H1 (cell line): Measurements from ENCODE around the gene POU4F1. TPM values are rescaled to one million over a fixed set of nuclear protein-coding genes. Genes with fewer than 3 reads are reported as not detected.

Source experiments
- CTCF ChIA-PET: fragments of 300-600 bp; sonication (Branson Sonifier 250); formaldehyde crosslinking; loops from one replicate; lab custom pipeline; 2021; ENCODE audit not compliant: partially characterized antibody; lab: Charles Lee
- POLR2A ChIA-PET: fragments of 300-600 bp; sonication (Branson Sonifier 250); formaldehyde crosslinking; loops from one replicate; lab custom pipeline; 2021; ENCODE audit warnings: inconsistent platforms; ENCODE audit not compliant: partially characterized antibody; lab: Charles Lee
- DNase-seq, 2 experiments: peaks; one replicate each; pipeline versions ENCODE4 v3.0.0 to v3.0.0-alpha.2; 2010 to 2022; ENCODE audit warnings: low spot score in 2 of 2, low read depth in 1 of 2, mixed read lengths in 1 of 2
- FAIRE-seq: peaks from 2 replicates; lab custom pipeline; 2011; peaks lifted over from hg19 to GRCh38; lab: Jason Lieb, UNC
- H2AFZ ChIP-seq: 2 replicates; pipeline ENCODE4 v1.8.1; 2012; ENCODE audit warnings: low read length, inconsistent platforms
- H2AK5ac ChIP-seq: 2 replicates; pipeline ENCODE4 v1.6.1; 2013; ENCODE audit warnings: low read depth, low read length
- H2BK120ac ChIP-seq: replicated peaks from 2 replicates; pipeline ENCODE3; 2013; ENCODE audit warnings: low read depth, low read length, inconsistent platforms
- H2BK12ac ChIP-seq: 2 replicates; pipeline ENCODE4 v1.6.1; 2013; ENCODE audit warnings: low read depth, low read length
- H2BK15ac ChIP-seq: 2 replicates; pipeline ENCODE4 v1.6.1; 2013; ENCODE audit warnings: low read length
- H2BK20ac ChIP-seq: 2 replicates; pipeline ENCODE4 v1.6.1; 2013; ENCODE audit warnings: low read length
- H2BK5ac ChIP-seq: 2 replicates; pipeline ENCODE4 v1.6.1; 2013; ENCODE audit warnings: low read depth, low read length
- H3K14ac ChIP-seq: 2 replicates; pipeline ENCODE4 v1.6.1; 2013; ENCODE audit warnings: inconsistent platforms; ENCODE audit not compliant: insufficient read length
- H3K18ac ChIP-seq: 2 replicates; pipeline ENCODE4 v1.6.1; 2013; ENCODE audit warnings: low read length; ENCODE audit errors: extremely low read depth
- H3K23ac ChIP-seq: 2 replicates; pipeline ENCODE4 v1.6.1; 2013; ENCODE audit warnings: inconsistent platforms; ENCODE audit not compliant: insufficient read length
- H3K23me2 ChIP-seq: 2 replicates; pipeline ENCODE4 v1.6.1; 2013; ENCODE audit warnings: low read depth, low read length
- H3K27ac ChIP-seq: 2 replicates; pipeline ENCODE4 v1.6.1; 2011; ENCODE audit warnings: low read depth, low read length, inconsistent platforms
- H3K27me3 ChIP-seq, 4 experiments: replicated peaks in 1 of 4; 1 replicate in 1 of 4; 2 replicates in 3 of 4; pipeline versions ENCODE4 v1.6.1 to v1.8.1; 2011 to 2013; ENCODE audit warnings: low read length in 3 of 4, mild to moderate bottlenecking in 3 of 4, inconsistent platforms in 2 of 4, mixed read lengths in 2 of 4, moderate library complexity in 1 of 4; ENCODE audit not compliant: control insufficient read depth in 3 of 4, insufficient read depth in 3 of 4; ENCODE audit errors: extremely low read depth in 1 of 4
- H3K36me3 ChIP-seq, 4 experiments: 2 replicates each; pipeline versions ENCODE4 v1.6.1 to v1.8.1; 2011 to 2013; ENCODE audit warnings: mild to moderate bottlenecking in 4 of 4, low read length in 3 of 4, moderate library complexity in 2 of 4, control low read depth in 1 of 4, inconsistent platforms in 1 of 4; ENCODE audit not compliant: insufficient read depth in 4 of 4, control insufficient read depth in 2 of 4
- H3K4ac ChIP-seq: replicated peaks from 2 replicates; pipeline ENCODE3; 2013; ENCODE audit warnings: low read length, low read depth, mixed read lengths, inconsistent platforms; ENCODE audit not compliant: insufficient read length
- H3K4me1 ChIP-seq, 4 experiments: replicated peaks in 1 of 4; 1 replicate in 1 of 4; 2 replicates in 3 of 4; pipeline versions ENCODE4 v1.6.1 to v1.8.1; 2011 to 2013; ENCODE audit warnings: low read length in 3 of 4, inconsistent platforms in 2 of 4, mixed read lengths in 1 of 4; ENCODE audit not compliant: insufficient read depth in 4 of 4, control insufficient read depth in 3 of 4
- H3K4me2 ChIP-seq, 2 experiments: 2 replicates each; pipeline versions ENCODE4 v1.6.1 to v1.8.1; 2011 to 2013; ENCODE audit warnings: low read depth in 2 of 2, low read length in 2 of 2, control low read depth in 1 of 2, inconsistent platforms in 1 of 2, mild to moderate bottlenecking in 1 of 2; ENCODE audit not compliant: insufficient read depth in 1 of 2
- H3K4me3 ChIP-seq, 4 experiments: fragments of 200-600, 300-600 bp in 1 of 4; sonication (generic), shearing (Covaris generic), sonication (Bioruptor Twin) in 1 of 4; 2 replicates each; pipeline versions ENCODE4 v1.5.1 to v1.8.1; 2011 to 2016; ENCODE audit warnings: low read length in 4 of 4, low read depth in 3 of 4, control low read depth in 2 of 4, inconsistent platforms in 2 of 4, mild to moderate bottlenecking in 2 of 4, mixed read lengths in 1 of 4, moderate library complexity in 1 of 4; ENCODE audit not compliant: insufficient read depth in 2 of 4; ENCODE audit errors: extremely low read depth in 1 of 4
- H3K56ac ChIP-seq: replicated peaks from 2 replicates; pipeline ENCODE3; 2013; ENCODE audit warnings: low read depth, mild to moderate bottlenecking, mixed read lengths, low read length, inconsistent platforms; ENCODE audit not compliant: insufficient read length
- H3K79me1 ChIP-seq: 2 replicates; pipeline ENCODE4 v1.6.1; 2013; ENCODE audit warnings: low read depth, low read length, control low read depth
- H3K79me2 ChIP-seq, 2 experiments: 2 replicates each; pipeline versions ENCODE4 v1.6.1 to v1.8.1; 2012 to 2013; ENCODE audit warnings: low read length in 2 of 2, mild to moderate bottlenecking in 2 of 2, inconsistent platforms in 1 of 2; ENCODE audit not compliant: insufficient read depth in 2 of 2, control insufficient read depth in 1 of 2
- H3K9ac ChIP-seq, 4 experiments: replicated peaks in 1 of 4; 1 replicate in 1 of 4; 2 replicates in 3 of 4; pipeline versions ENCODE4 v1.6.1 to v1.8.1; 2011 to 2013; ENCODE audit warnings: low read depth in 3 of 4, low read length in 3 of 4, control low read depth in 2 of 4, mild to moderate bottlenecking in 2 of 4, moderate library complexity in 2 of 4, inconsistent platforms in 1 of 4; ENCODE audit errors: extremely low read depth in 1 of 4
- H3K9me3 ChIP-seq, 2 experiments: 2 replicates each; pipeline versions ENCODE4 v1.6.1 to v1.8.1; 2012 to 2013; ENCODE audit warnings: mild to moderate bottlenecking in 2 of 2, moderate library complexity in 2 of 2, control low read depth in 1 of 2, inconsistent platforms in 1 of 2, low read depth in 1 of 2, low read length in 1 of 2, mixed read lengths in 1 of 2; ENCODE audit not compliant: insufficient read depth in 2 of 2
- H4K20me1 ChIP-seq, 2 experiments: replicated peaks in 1 of 2; 2 replicates each; pipeline versions ENCODE3 to v1.8.1; 2011 to 2013; ENCODE audit warnings: inconsistent platforms in 2 of 2, low read length in 2 of 2, mild to moderate bottlenecking in 1 of 2; ENCODE audit not compliant: insufficient read depth in 2 of 2, control insufficient read depth in 1 of 2
- H4K5ac ChIP-seq: 2 replicates; pipeline ENCODE4 v1.6.1; 2013; ENCODE audit warnings: low read length, low read depth, mixed read lengths, inconsistent platforms; ENCODE audit not compliant: insufficient read length
- H4K8ac ChIP-seq: 2 replicates; pipeline ENCODE4 v1.8.0; 2013; ENCODE audit warnings: mild to moderate bottlenecking, moderate library complexity, low read length, inconsistent platforms; ENCODE audit not compliant: insufficient read depth; ENCODE audit errors: extremely low read depth
- H4K91ac ChIP-seq: replicated peaks from 2 replicates; pipeline ENCODE3; 2013; ENCODE audit warnings: low read length, mixed read lengths, inconsistent platforms; ENCODE audit not compliant: insufficient read length
- HDAC2 ChIP-seq, 2 experiments: fragments of 300-600 bp in 1 of 2; sonication (generic) in 1 of 2; IDR thresholded peaks; 2 replicates each; pipeline ENCODE4 v1.6.1; 2011 to 2012; ENCODE audit warnings: low read depth in 2 of 2, low read length in 2 of 2, mild to moderate bottlenecking in 2 of 2, moderate library complexity in 2 of 2, borderline replicate concordance in 1 of 2, inconsistent platforms in 1 of 2
- SUZ12 ChIP-seq: fragments of 200-600 bp; sonication (generic); IDR thresholded peaks from 2 replicates; pipeline ENCODE4 v1.6.1; 2012; ENCODE audit warnings: mild to moderate bottlenecking, inconsistent platforms, low read length, moderate library complexity, mixed read lengths
- TBP ChIP-seq: IDR thresholded peaks from 2 replicates; pipeline ENCODE4 v1.6.1; 2011; ENCODE audit warnings: low read depth, low read length, improper control_type of control experiment
- YY1 ChIP-seq: IDR thresholded peaks from 2 replicates; pipeline ENCODE4 v1.6.1; 2011; ENCODE audit warnings: low read depth, mild to moderate bottlenecking, low read length
- WGBS, 2 experiments: shearing (Covaris generic) in 1 of 2; methylation state at CpG; one replicate each; pipeline versions ENCODE4 v1.1.6 to v1.1.7; 2013 to 2015; ENCODE audit warnings: low lambda C conversion rate in 2 of 2, mixed read lengths in 2 of 2, inconsistent platforms in 1 of 2, low coverage in 1 of 2, missing lambda C conversion rate in 1 of 2; ENCODE audit not compliant: insufficient replicate concordance in 2 of 2, insufficient coverage in 1 of 2, insufficient read length in 1 of 2; ENCODE audit errors: extremely low coverage in 1 of 2, missing lambda C conversion rate in 1 of 2; 5-methylcytosine and 5-hydroxymethylcytosine counted together
- polyA plus RNA-seq, 7 experiments: library from polyadenylated mRNA; depleted of rRNA in 3 of 7; stranded (reverse) in 5 of 7; unstranded in 2 of 7; fragments of >200 nt in 5 of 7; fragments of 200-250 nt in 2 of 7; gene quantifications; 1 replicate in 5 of 7; 2 replicates in 1 of 7; 4 replicates in 1 of 7; pipeline versions ENCODE4 v1.2.1 to v1.2.3, GENCODE V29; 2011 to 2013; ENCODE audit warnings: missing spikeins in 2 of 7, mixed read lengths in 2 of 7
- total RNA-seq: library from RNA; stranded (reverse); fragmentation: NEBNext Ultra II Directional; extraction: Animal tissue kit (Norgen Biotek cat#: 25700); gene quantifications from 2 replicates; pipeline ENCODE4 v1.2.1, GENCODE V29; 2021

The POU4F1 gene
- total and polyA plus RNA-seq, 2 of the 8 experiments (the other 6 are each of a cell fraction or from before 2014, with no cell fraction given), result 0.09 to 0.32 TPM

DNA sequence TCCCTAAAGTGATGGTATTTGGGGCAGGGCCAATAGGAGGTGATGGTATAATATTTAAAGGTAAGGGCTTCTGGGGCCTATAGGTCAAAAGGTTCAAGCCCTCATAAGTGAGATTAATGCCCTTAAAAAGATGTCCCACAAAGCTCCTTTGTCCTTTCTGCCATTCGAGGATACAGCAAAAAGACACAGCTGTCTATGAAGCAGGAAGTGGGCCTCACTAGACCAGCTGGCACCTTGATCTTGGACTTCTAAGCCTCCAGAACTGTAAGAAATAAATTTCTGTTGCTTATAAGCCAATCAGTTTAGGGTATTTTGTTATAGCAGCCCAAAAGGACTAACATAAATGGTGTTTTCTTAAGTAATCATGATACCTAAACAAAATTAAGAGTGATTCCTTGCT is 27.2 kb upstream of the POU4F1 start:
- no peak overlapping the region for H2BK15ac ChIP-seq
- H4K8ac ChIP-seq, result no peak overlapping the region
- no peak overlapping the region for H2BK20ac ChIP-seq
- H2BK12ac ChIP-seq, result no peak overlapping the region
- H3K4me3 ChIP-seq, result no peak overlapping the region
- H2AK5ac ChIP-seq, result no peak overlapping the region
- H3K79me2 ChIP-seq, result no peaks in the 10 kb centered on the region
- POLR2A ChIA-PET, result interaction anchor here (0.6 kb wide), 1 partner anchor 93 kb away, joined by 3 read pairs; no protein-coding TSS in a partner anchor
- no peak overlapping the region for H2AFZ ChIP-seq
- no peak overlapping the region for H3K9ac ChIP-seq
- H3K9me3 ChIP-seq, result no peaks in the 10 kb centered on the region
- no peak overlapping the region for H3K23ac ChIP-seq
- no peaks in the 10 kb centered on the region for H3K79me1 ChIP-seq
- no peaks in the 10 kb centered on the region for H3K27me3 ChIP-seq
- H3K36me3 ChIP-seq, result peaks cover 3 to 56% (median 22%) of the 10 kb centered on the region in 4 experiments; a peak in 6 of 8 replicates
- no peak overlapping the region for H3K18ac ChIP-seq
- H4K5ac ChIP-seq, result no peak overlapping the region
- no peaks in the 10 kb centered on the region for H4K20me1 ChIP-seq
- H3K23me2 ChIP-seq, result no peaks in the 10 kb centered on the region
- CTCF ChIA-PET, result no interaction called here
- TF ChIP-seq TBP (no peak), YY1 (no peak), SUZ12 (no peak), HDAC2 (IDR thresholded peaks at IDR 0.05; ENCODE audit: borderline replicate concordance in 1 of 2, low read depth in 2 of 2, low read length in 2 of 2) (no peak)
- WGBS, 2 experiments, result 80% methylated on average over 1 of the region's 1 CpG; no CpG with 5 or more reads in 1 of the 2 experiments
- no peak overlapping the region for H2BK5ac ChIP-seq
- H2BK120ac ChIP-seq, result no peak overlapping the region
- FAIRE-seq, result no peak
- DNase-seq, result no peak
- H4K91ac ChIP-seq, result no peak overlapping the region
- no peak overlapping the region for H3K56ac ChIP-seq
- H3K4me1 ChIP-seq, result no peaks in the 10 kb centered on the region
- H3K27ac ChIP-seq, result no peak overlapping the region
- no peak overlapping the region for H3K4me2 ChIP-seq
- no peak overlapping the region for H3K14ac ChIP-seq
- no peak overlapping the region for H3K4ac ChIP-seq
